ENCODE results near the gene SLC47A2.

SLC47A2 gene

GRCh38 chr17:19747159-19747719 lies 30.9 kb upstream of the SLC47A2 start:
- no peak for DNase-seq

- no peak for DNase-seq
Measured at GRCh38 chr17:19746517-19746916, 30.1 kb upstream of the SLC47A2 start.

GRCh38 chr17:19744922-19745757 lies 28.8 kb upstream of the SLC47A2 start:
- no peak for DNase-seq

- DNase-seq: no peak
Measured at GRCh38 chr17:19744492-19744891, 28.1 kb upstream of the SLC47A2 start.

- no peak for DNase-seq
Measured at GRCh38 chr17:19743101-19744100, 27.0 kb upstream of the SLC47A2 start.

GRCh38 chr17:19742495-19742894 lies 26.1 kb upstream of the SLC47A2 start:
- no peak for DNase-seq

- DNase-seq: no peak
Measured at GRCh38 chr17:19741832-19742457, 25.6 kb upstream of the SLC47A2 start.

GRCh38 chr17:19740933-19741332 lies 24.5 kb upstream of the SLC47A2 start:
- DNase-seq: no peak

GRCh38 chr17:19739241-19740201 lies 23.1 kb upstream of the SLC47A2 start:
- no peak for DNase-seq

GRCh38 chr17:19738757-19739156 lies 22.4 kb upstream of the SLC47A2 start:
- DNase-seq: no peak

- no peak for DNase-seq
Measured at GRCh38 chr17:19738073-19738449, 21.7 kb upstream of the SLC47A2 start.

GRCh38 chr17:19737305-19738072 lies 21.1 kb upstream of the SLC47A2 start:
- DNase-seq: no peak

- no peak for DNase-seq
Measured at GRCh38 chr17:19736071-19736470, 19.7 kb upstream of the SLC47A2 start.

- no peak for DNase-seq
Measured at GRCh38 chr17:19733953-19734526, 17.7 kb upstream of the SLC47A2 start.

GRCh38 chr17:19731626-19732025 lies 15.2 kb upstream of the SLC47A2 start:
- no peak for DNase-seq

GRCh38 chr17:19730843-19731242 lies 14.5 kb upstream of the SLC47A2 start:
- no peak for DNase-seq

- no peak for DNase-seq
Measured at GRCh38 chr17:19729900-19730299, 13.5 kb upstream of the SLC47A2 start.

GRCh38 chr17:19728084-19728495 lies 11.7 kb upstream of the SLC47A2 start:
- DNase-seq: no peak

- DNase-seq: no peak
Measured at GRCh38 chr17:19727501-19728078, 11.2 kb upstream of the SLC47A2 start.

Data from NK-92 treated with Interleukin-12 subunit alpha and Interleukin-12 subunit beta, amount 100 ng/mL, for 24 hours (cell line).